ENCODE results near the gene TDRD1. TPM values are rescaled to one million over a fixed set of nuclear protein-coding genes. Genes with fewer than 3 reads are reported as not detected.

TDRD1 gene
- total and polyA plus RNA-seq, 4 donors = 0.01 to 0.17 (median 0.07) TPM

GRCh38 chr10:114258274-114258840 lies 79.2 kb downstream of the TDRD1 start:
- H3K9ac ChIP-seq (ENCODE audit: low read depth in 1 of 2, low read length in 2 of 2) = no peak overlapping the region
- H3K36me3 ChIP-seq (ENCODE audit: control insufficient read depth in 4 of 4, insufficient read depth in 3 of 4, low read depth in 1 of 4, low read length in 3 of 4) = no peaks in the 10 kb centered on the region
- DNase-seq (ENCODE audit: low spot score) = no peak
- H3K27me3 ChIP-seq (ENCODE audit: control insufficient read depth in 4 of 4, insufficient read depth in 4 of 4, low read length in 3 of 4) = no peaks in the 10 kb centered on the region
- H3K27ac ChIP-seq (ENCODE audit: low read depth in 1 of 2, low read length in 2 of 2) = no peak overlapping the region
- H3K9me3 ChIP-seq (ENCODE audit: control insufficient read depth in 4 of 4, low read length in 3 of 4) = no peaks in the 10 kb centered on the region
- no peak overlapping the region for H3K4me3 ChIP-seq (ENCODE audit: low read depth in 1 of 3, low read length in 3 of 3)
- WGBS = 83% methylated on average over 5 of the region's 5 CpGs
- no peak for TF ChIP-seq EGR1 (IDR thresholded peaks at IDR 0.05; ENCODE audit: low read depth in 2 of 2)
- H3K4me1 ChIP-seq (ENCODE audit: control insufficient read depth in 4 of 4, insufficient read depth in 4 of 4, low read length in 3 of 4) = no peaks in the 10 kb centered on the region

- DNase-seq (ENCODE audit: low spot score) = no peak
- TF ChIP-seq, protein P1, sequence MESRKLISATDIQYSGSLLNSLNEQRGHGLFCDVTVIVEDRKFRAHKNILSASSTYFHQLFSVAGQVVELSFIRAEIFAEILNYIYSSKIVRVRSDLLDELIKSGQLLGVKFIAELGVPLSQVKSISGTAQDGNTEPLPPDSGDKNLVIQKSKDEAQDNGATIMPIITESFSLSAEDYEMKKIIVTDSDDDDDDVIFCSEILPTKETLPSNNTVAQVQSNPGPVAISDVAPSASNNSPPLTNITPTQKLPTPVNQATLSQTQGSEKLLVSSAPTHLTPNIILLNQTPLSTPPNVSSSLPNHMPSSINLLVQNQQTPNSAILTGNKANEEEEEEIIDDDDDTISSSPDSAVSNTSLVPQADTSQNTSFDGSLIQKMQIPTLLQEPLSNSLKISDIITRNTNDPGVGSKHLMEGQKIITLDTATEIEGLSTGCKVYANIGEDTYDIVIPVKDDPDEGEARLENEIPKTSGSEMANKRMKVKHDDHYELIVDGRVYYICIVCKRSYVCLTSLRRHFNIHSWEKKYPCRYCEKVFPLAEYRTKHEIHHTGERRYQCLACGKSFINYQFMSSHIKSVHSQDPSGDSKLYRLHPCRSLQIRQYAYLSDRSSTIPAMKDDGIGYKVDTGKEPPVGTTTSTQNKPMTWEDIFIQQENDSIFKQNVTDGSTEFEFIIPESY (IDR thresholded peaks at IDR 0.05) = no peak
- no peak for TF ChIP-seq SP1 (IDR thresholded peaks at IDR 0.05)
- Histone ChIP-seq H3K4me1 (ENCODE audit: control insufficient read depth in 4 of 4, insufficient read depth in 4 of 4, low read length in 3 of 4) (no peaks in the 10 kb centered on the region), H3K9me3 (ENCODE audit: control insufficient read depth in 4 of 4, low read length in 3 of 4) (no peaks in the 10 kb centered on the region), H3K9ac (ENCODE audit: low read depth in 1 of 2, low read length in 2 of 2) (no peak overlapping the region), H3K36me3 (ENCODE audit: control insufficient read depth in 4 of 4, insufficient read depth in 3 of 4, low read depth in 1 of 4, low read length in 3 of 4) (no peaks in the 10 kb centered on the region), H3K27me3 (ENCODE audit: control insufficient read depth in 4 of 4, insufficient read depth in 4 of 4, low read length in 3 of 4) (no peaks in the 10 kb centered on the region), H3K27ac (ENCODE audit: low read depth in 1 of 2, low read length in 2 of 2) (no peak overlapping the region), H3K4me3 (ENCODE audit: low read depth in 1 of 3, low read length in 3 of 3) (no peak overlapping the region)
- 92% methylated on average over 10 of the region's 10 CpGs for WGBS
Observed at GRCh38 chr10:114259824-114260223, 80.7 kb downstream of the TDRD1 start.

DNA sequence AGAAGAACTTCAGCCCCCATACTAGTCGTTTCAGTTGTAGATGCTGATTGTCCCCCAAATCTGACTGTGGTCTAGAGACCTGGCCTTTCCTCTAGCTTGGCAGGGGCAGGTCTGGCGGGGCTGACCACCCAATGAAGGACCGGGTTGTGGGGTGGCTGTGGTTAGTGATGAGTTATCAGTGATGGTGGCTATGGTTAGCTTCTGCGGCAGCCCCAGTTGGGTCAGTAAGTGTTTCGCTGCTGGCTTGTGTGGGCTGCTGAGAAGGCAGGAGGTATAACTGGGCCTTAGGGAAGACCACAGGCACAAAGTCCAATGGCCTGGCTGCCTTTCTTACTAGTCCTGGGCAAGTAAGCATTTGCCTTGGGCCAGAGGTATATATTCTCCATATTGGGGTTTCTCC lies 81.2 kb downstream of the TDRD1 start:
- no peaks in the 10 kb centered on the region for H3K4me1 ChIP-seq (ENCODE audit: control insufficient read depth in 4 of 4, insufficient read depth in 4 of 4, low read length in 3 of 4)
- no peaks in the 10 kb centered on the region for H3K9me3 ChIP-seq (ENCODE audit: control insufficient read depth in 4 of 4, low read length in 3 of 4)
- 91% methylated on average over 5 of the region's 5 CpGs for WGBS
- DNase-seq (ENCODE audit: low spot score) = no peak
- no peak overlapping the region for H3K9ac ChIP-seq (ENCODE audit: low read depth in 1 of 2, low read length in 2 of 2)
- TF ChIP-seq, protein P1 (IDR thresholded peaks at IDR 0.05) = no peak
- TF ChIP-seq SP1 (IDR thresholded peaks at IDR 0.05) = no peak
- TF ChIP-seq MAX (IDR thresholded peaks at IDR 0.05) = no peak
- no peak for TF ChIP-seq CTCF (IDR thresholded peaks at IDR 0.05; ENCODE audit: low read depth, low read length, missing input control)
- TF ChIP-seq, protein P2, sequence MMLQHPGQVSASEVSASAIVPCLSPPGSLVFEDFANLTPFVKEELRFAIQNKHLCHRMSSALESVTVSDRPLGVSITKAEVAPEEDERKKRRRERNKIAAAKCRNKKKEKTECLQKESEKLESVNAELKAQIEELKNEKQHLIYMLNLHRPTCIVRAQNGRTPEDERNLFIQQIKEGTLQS (IDR thresholded peaks at IDR 0.05) = no peak
- TF ChIP-seq EGR1 (IDR thresholded peaks at IDR 0.05; ENCODE audit: low read depth in 2 of 2) = no peak
- no peak for TF ChIP-seq RAD21 (IDR thresholded peaks at IDR 0.05)
- no peak for TF ChIP-seq NR2F2 (IDR thresholded peaks at IDR 0.05)
- no peak for TF ChIP-seq JUND (IDR thresholded peaks at IDR 0.05)
- no peak for TF ChIP-seq GABPA (IDR thresholded peaks at IDR 0.05 in 1 of 2, conservative IDR thresholded peaks at IDR 0.05 in 1 of 2)
- TF ChIP-seq HNF4A (conservative IDR thresholded peaks at IDR 0.05) = no peak
- no peak for TF ChIP-seq TAF1 (conservative IDR thresholded peaks at IDR 0.05)
- no peak for TF ChIP-seq RXRA (IDR thresholded peaks at IDR 0.05)
- TF ChIP-seq FOXA1 (IDR thresholded peaks at IDR 0.05) = no peak
- no peak for TF ChIP-seq YY1 (IDR thresholded peaks at IDR 0.05)
- no peak for TF ChIP-seq REST (IDR thresholded peaks at IDR 0.05)
- TF ChIP-seq HNF4G (IDR thresholded peaks at IDR 0.05) = no peak
- no peak for TF ChIP-seq FOXA2 (IDR thresholded peaks at IDR 0.05)
- no peak overlapping the region for H3K4me3 ChIP-seq (ENCODE audit: low read depth in 1 of 3, low read length in 3 of 3)
- H3K27ac ChIP-seq (ENCODE audit: low read depth in 1 of 2, low read length in 2 of 2) = no peak overlapping the region
- no peaks in the 10 kb centered on the region for H3K36me3 ChIP-seq (ENCODE audit: control insufficient read depth in 4 of 4, insufficient read depth in 3 of 4, low read depth in 1 of 4, low read length in 3 of 4)
- H3K27me3 ChIP-seq (ENCODE audit: control insufficient read depth in 4 of 4, insufficient read depth in 4 of 4, low read length in 3 of 4) = no peaks in the 10 kb centered on the region
